K562 (cell line): Measurements from ENCODE around the gene TREH. TPM values are rescaled to one million over a fixed set of nuclear protein-coding genes. Genes with fewer than 3 reads are reported as not detected.

Experiments used
- ETV6 ChIP-seq, 3 experiments: fragments of 150-350 bp in 1 of 3; sonication (generic) in 1 of 3; formaldehyde crosslinking in 1 of 3; IDR thresholded peaks; 2 replicates each; pipeline versions ENCODE4 v1.6.1 to v1.8.0; 2014 to 2022; ENCODE audit warnings: borderline replicate concordance in 2 of 3, low read depth in 2 of 3, antibody characterized with exemption in 1 of 3, low read length in 1 of 3, mild to moderate bottlenecking in 1 of 3, missing genetic modification reagents in 1 of 3
- FOXJ3 ChIP-seq: sonication (generic); formaldehyde crosslinking; IDR thresholded peaks from 2 replicates; pipeline ENCODE4 v1.4.0; 2020; ENCODE audit warnings: mild to moderate bottlenecking, missing genetic modification reagents
- KLF13 ChIP-seq: fragments of 450-650 bp; IDR thresholded peaks from 2 replicates; pipeline ENCODE4 v1.6.1; 2016; ENCODE audit warnings: missing genetic modification characterization, low read depth, mild to moderate bottlenecking, missing compliant biosample characterization, moderate library complexity, borderline replicate concordance
- MEF2A ChIP-seq: IDR thresholded peaks from 2 replicates; pipeline ENCODE4 v1.6.1; 2011; ENCODE audit warnings: low read depth, mild to moderate bottlenecking, low read length, moderate library complexity; ENCODE audit not compliant: control insufficient read depth
- RBM39 ChIP-seq: fragments of 200-400 bp; formaldehyde crosslinking; optimal IDR thresholded peaks from 2 replicates; pipeline ENCODE3; 2018; ENCODE audit warnings: low read depth, low read length
- TEAD4 ChIP-seq, 2 experiments: sonication (generic) in 1 of 2; formaldehyde crosslinking in 1 of 2; IDR thresholded peaks; 2 replicates each; pipeline versions ENCODE4 v1.6.1 to v1.8.0; 2012 to 2022; ENCODE audit warnings: borderline replicate concordance in 1 of 2, inconsistent platforms in 1 of 2, low read length in 1 of 2, mild to moderate bottlenecking in 1 of 2, missing genetic modification reagents in 1 of 2
- polyA plus RNA-seq, 8 experiments: library from polyadenylated mRNA; depleted of rRNA in 4 of 8; stranded (reverse) in 5 of 8; unstranded in 3 of 8; fragments of >200 nt; fragmentation: Nextera tagmentation in 2 of 8; fragmentation: Illumina TruSeq in 1 of 8; extraction: Ambion mirVana in 2 of 8; extraction: Trizol in 1 of 8; gene quantifications; 2 replicates each; pipeline versions ENCODE4 v1.2.1 to v1.2.3, GENCODE V29; 2011 to 2014; ENCODE audit warnings: inconsistent platforms in 1 of 8, missing spikeins in 1 of 8
- total RNA-seq, 7 experiments: library from RNA; depleted of rRNA in 6 of 7; stranded (reverse); fragments of >200 nt in 6 of 7; fragmentation: Illumina TruSeq in 2 of 7; extraction: Trizol in 2 of 7; gene quantifications; 2 replicates each; pipeline versions ENCODE4 v1.2.1 to v1.2.3, GENCODE V29; 2011 to 2021; ENCODE audit warnings: low replicate concordance in 1 of 7
- TF ChIP-seq, protein P1 (sequence below): sonication (generic); formaldehyde crosslinking; IDR thresholded peaks from 2 replicates; pipeline ENCODE4 v1.8.0; 2022; ENCODE audit warnings: mild to moderate bottlenecking, missing genetic modification reagents
- TF ChIP-seq, protein P2 (sequence below): fragments of 450-650 bp; conservative IDR thresholded peaks from 2 replicates; pipeline ENCODE4 v1.6.1; 2016; ENCODE audit warnings: missing genetic modification characterization, low read depth, mild to moderate bottlenecking, missing compliant biosample characterization, moderate library complexity
- TF ChIP-seq, protein P3 (sequence below): sonication (generic); formaldehyde crosslinking; IDR thresholded peaks from 2 replicates; pipeline ENCODE4 v1.8.1; 2023; ENCODE audit warnings: missing genetic modification reagents, mild to moderate bottlenecking, borderline replicate concordance
- TF ChIP-seq, protein P4 (sequence below): fragments of 250-450 bp; sonication (Bioruptor Pico); IDR thresholded peaks from 2 replicates; pipeline ENCODE4 v1.4.0; 2020; ENCODE audit warnings: mild to moderate bottlenecking, moderate library complexity
- TF ChIP-seq, protein P5 (sequence below): fragments of 250-450 bp; sonication (Bioruptor Pico); IDR thresholded peaks from 2 replicates; pipeline ENCODE4 v1.5.0; 2022; ENCODE audit warnings: mild to moderate bottlenecking

TREH gene
- total and polyA plus RNA-seq, 9 of the 15 experiments (the other 6 are each of a cell fraction or from before 2014, with no cell fraction given): 0.09 to 0.20 (median 0.11) TPM; not detected in 6

DNA sequence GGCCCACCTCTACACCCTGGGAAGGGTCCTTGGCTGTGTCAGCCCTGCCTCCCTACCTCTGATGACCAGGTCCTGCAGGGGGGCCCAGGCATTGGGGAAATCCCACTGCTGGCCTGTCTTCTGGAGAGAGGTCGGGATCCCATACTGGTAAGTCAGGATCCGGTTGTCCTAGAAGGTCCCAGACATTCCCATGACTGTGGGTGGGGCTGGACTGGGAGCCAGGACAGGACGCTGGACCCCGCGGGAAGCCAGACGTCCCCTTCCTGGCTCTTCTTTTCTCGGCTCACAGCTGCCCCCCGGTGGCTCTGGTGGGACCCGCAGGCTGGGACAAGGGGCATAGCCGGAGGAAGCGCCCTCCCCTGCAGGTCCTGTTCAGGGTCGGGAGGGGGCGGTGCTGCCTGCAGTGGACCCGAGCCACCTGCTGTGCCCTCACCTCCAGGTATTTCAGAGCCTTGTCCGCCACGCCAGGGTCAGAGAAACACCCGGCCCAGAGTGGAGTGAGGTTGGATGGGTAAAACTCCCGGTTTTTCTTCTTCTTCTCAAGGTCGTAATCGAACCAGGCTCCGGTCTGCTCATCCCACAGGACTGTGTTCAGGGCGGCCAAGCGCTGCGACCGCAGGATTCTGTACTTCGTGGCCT, 20.0 kb downstream of the TREH start (continued):
- TF ChIP-seq, protein P1, sequence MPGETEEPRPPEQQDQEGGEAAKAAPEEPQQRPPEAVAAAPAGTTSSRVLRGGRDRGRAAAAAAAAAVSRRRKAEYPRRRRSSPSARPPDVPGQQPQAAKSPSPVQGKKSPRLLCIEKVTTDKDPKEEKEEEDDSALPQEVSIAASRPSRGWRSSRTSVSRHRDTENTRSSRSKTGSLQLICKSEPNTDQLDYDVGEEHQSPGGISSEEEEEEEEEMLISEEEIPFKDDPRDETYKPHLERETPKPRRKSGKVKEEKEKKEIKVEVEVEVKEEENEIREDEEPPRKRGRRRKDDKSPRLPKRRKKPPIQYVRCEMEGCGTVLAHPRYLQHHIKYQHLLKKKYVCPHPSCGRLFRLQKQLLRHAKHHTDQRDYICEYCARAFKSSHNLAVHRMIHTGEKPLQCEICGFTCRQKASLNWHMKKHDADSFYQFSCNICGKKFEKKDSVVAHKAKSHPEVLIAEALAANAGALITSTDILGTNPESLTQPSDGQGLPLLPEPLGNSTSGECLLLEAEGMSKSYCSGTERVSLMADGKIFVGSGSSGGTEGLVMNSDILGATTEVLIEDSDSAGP: no peak
- TF ChIP-seq TEAD4 (IDR thresholded peaks at IDR 0.05; ENCODE audit: low read length): no peak
- TF ChIP-seq TEAD4 (CRISPR knock-in tag; IDR thresholded peaks at IDR 0.05; ENCODE audit: borderline replicate concordance): no peak
- TF ChIP-seq, protein P2, sequence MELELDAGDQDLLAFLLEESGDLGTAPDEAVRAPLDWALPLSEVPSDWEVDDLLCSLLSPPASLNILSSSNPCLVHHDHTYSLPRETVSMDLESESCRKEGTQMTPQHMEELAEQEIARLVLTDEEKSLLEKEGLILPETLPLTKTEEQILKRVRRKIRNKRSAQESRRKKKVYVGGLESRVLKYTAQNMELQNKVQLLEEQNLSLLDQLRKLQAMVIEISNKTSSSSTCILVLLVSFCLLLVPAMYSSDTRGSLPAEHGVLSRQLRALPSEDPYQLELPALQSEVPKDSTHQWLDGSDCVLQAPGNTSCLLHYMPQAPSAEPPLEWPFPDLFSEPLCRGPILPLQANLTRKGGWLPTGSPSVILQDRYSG: no peak
- no peak for TF ChIP-seq RBM39
- TF ChIP-seq, protein P3, sequence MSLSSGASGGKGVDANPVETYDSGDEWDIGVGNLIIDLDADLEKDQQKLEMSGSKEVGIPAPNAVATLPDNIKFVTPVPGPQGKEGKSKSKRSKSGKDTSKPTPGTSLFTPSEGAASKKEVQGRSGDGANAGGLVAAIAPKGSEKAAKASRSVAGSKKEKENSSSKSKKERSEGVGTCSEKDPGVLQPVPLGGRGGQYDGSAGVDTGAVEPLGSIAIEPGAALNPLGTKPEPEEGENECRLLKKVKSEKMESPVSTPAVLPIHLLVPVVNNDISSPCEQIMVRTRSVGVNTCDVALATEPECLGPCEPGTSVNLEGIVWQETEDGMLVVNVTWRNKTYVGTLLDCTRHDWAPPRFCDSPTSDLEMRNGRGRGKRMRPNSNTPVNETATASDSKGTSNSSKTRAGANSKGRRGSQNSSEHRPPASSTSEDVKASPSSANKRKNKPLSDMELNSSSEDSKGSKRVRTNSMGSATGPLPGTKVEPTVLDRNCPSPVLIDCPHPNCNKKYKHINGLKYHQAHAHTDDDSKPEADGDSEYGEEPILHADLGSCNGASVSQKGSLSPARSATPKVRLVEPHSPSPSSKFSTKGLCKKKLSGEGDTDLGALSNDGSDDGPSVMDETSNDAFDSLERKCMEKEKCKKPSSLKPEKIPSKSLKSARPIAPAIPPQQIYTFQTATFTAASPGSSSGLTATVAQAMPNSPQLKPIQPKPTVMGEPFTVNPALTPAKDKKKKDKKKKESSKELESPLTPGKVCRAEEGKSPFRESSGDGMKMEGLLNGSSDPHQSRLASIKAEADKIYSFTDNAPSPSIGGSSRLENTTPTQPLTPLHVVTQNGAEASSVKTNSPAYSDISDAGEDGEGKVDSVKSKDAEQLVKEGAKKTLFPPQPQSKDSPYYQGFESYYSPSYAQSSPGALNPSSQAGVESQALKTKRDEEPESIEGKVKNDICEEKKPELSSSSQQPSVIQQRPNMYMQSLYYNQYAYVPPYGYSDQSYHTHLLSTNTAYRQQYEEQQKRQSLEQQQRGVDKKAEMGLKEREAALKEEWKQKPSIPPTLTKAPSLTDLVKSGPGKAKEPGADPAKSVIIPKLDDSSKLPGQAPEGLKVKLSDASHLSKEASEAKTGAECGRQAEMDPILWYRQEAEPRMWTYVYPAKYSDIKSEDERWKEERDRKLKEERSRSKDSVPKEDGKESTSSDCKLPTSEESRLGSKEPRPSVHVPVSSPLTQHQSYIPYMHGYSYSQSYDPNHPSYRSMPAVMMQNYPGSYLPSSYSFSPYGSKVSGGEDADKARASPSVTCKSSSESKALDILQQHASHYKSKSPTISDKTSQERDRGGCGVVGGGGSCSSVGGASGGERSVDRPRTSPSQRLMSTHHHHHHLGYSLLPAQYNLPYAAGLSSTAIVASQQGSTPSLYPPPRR (CRISPR knock-in tag): no peak
- TF ChIP-seq, protein P4, sequence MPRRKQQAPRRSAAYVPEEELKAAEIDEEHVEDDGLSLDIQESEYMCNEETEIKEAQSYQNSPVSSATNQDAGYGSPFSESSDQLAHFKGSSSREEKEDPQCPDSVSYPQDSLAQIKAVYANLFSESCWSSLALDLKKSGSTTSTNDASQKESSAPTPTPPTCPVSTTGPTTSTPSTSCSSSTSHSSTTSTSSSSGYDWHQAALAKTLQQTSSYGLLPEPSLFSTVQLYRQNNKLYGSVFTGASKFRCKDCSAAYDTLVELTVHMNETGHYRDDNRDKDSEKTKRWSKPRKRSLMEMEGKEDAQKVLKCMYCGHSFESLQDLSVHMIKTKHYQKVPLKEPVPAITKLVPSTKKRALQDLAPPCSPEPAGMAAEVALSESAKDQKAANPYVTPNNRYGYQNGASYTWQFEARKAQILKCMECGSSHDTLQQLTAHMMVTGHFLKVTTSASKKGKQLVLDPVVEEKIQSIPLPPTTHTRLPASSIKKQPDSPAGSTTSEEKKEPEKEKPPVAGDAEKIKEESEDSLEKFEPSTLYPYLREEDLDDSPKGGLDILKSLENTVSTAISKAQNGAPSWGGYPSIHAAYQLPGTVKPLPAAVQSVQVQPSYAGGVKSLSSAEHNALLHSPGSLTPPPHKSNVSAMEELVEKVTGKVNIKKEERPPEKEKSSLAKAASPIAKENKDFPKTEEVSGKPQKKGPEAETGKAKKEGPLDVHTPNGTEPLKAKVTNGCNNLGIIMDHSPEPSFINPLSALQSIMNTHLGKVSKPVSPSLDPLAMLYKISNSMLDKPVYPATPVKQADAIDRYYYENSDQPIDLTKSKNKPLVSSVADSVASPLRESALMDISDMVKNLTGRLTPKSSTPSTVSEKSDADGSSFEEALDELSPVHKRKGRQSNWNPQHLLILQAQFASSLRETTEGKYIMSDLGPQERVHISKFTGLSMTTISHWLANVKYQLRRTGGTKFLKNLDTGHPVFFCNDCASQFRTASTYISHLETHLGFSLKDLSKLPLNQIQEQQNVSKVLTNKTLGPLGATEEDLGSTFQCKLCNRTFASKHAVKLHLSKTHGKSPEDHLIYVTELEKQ: no peak
- no peak for TF ChIP-seq MEF2A
- TF ChIP-seq, protein P5, sequence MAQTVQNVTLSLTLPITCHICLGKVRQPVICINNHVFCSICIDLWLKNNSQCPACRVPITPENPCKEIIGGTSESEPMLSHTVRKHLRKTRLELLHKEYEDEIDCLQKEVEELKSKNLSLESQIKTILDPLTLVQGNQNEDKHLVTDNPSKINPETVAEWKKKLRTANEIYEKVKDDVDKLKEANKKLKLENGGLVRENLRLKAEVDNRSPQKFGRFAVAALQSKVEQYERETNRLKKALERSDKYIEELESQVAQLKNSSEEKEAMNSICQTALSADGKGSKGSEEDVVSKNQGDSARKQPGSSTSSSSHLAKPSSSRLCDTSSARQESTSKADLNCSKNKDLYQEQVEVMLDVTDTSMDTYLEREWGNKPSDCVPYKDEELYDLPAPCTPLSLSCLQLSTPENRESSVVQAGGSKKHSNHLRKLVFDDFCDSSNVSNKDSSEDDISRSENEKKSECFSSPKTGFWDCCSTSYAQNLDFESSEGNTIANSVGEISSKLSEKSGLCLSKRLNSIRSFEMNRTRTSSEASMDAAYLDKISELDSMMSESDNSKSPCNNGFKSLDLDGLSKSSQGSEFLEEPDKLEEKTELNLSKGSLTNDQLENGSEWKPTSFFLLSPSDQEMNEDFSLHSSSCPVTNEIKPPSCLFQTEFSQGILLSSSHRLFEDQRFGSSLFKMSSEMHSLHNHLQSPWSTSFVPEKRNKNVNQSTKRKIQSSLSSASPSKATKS (CRISPR knock-in tag): no peak
- TF ChIP-seq FOXJ3 (CRISPR knock-in tag): no peak
- TF ChIP-seq KLF13 (tag): no peak
- no peak for TF ChIP-seq ETV6 (IDR thresholded peaks at IDR 0.05; ENCODE audit: borderline replicate concordance in 1 of 2, low read depth in 2 of 2, low read length in 1 of 2)
- no peak for TF ChIP-seq ETV6 (CRISPR knock-in tag; IDR thresholded peaks at IDR 0.05; ENCODE audit: borderline replicate concordance)
